Measurements from ENCODE around the gene SHKBP1. TPM values are rescaled to one million over a fixed set of nuclear protein-coding genes. Genes with fewer than 3 reads are reported as not detected.
A peak's percentile ranks its signal among the peaks of the same experiment; 100 is the strongest.

SHKBP1 gene
- total RNA-seq, 1 donor from 2014 or later = 65.3 TPM

- H3K9me3 Mint-ChIP-seq = no peaks in the 10 kb centered on the region
- H3K27ac Mint-ChIP-seq = no peak overlapping the region
- no peak for TF ChIP-seq CTCF (IDR thresholded peaks at IDR 0.05; ENCODE audit: unreplicated experiment)
- H3K4me1 Mint-ChIP-seq = peaks cover 17% of the 10 kb centered on the region
- H3K27me3 Mint-ChIP-seq (ENCODE audit: low read depth) = peaks cover 7% of the 10 kb centered on the region
- DNase-seq (ENCODE audit: low spot score in 2 of 2, unreplicated experiment in 2 of 2) = no peak
- H3K36me3 Mint-ChIP-seq = no peaks in the 10 kb centered on the region
- H3K4me3 Mint-ChIP-seq = no peak overlapping the region
Measured at GRCh38 chr19:40638327-40638726, 61.7 kb downstream of the SHKBP1 start.

GRCh38 chr19:40639638-40639982 lies 62.9 kb downstream of the SHKBP1 start:
- no peak for TF ChIP-seq CTCF (IDR thresholded peaks at IDR 0.05; ENCODE audit: unreplicated experiment)
- no peak overlapping the region for H3K4me3 Mint-ChIP-seq
- DNase-seq (ENCODE audit: low spot score in 2 of 2, unreplicated experiment in 2 of 2) = no peak
- H3K9me3 Mint-ChIP-seq = no peaks in the 10 kb centered on the region
- peaks cover under 1% of the 10 kb centered on the region for H3K27me3 Mint-ChIP-seq (ENCODE audit: low read depth)
- H3K36me3 Mint-ChIP-seq = no peaks in the 10 kb centered on the region
- peaks cover 13% of the 10 kb centered on the region for H3K4me1 Mint-ChIP-seq
- H3K27ac Mint-ChIP-seq = no peak overlapping the region

- H3K36me3 Mint-ChIP-seq = no peaks in the 10 kb centered on the region
Measured at GRCh38 chr19:40640744-40641143, 64.1 kb downstream of the SHKBP1 start.

More at GRCh38 chr19:40640744-40641143, 64.1 kb downstream of the SHKBP1 start:
- H3K4me1 Mint-ChIP-seq = peaks cover 14% of the 10 kb centered on the region
- DNase-seq (ENCODE audit: low spot score in 2 of 2, unreplicated experiment in 2 of 2) = no peak
- H3K4me3 Mint-ChIP-seq = peak overlapping the region; percentile 30
- H3K9me3 Mint-ChIP-seq = no peaks in the 10 kb centered on the region
- no peak for TF ChIP-seq CTCF (IDR thresholded peaks at IDR 0.05; ENCODE audit: unreplicated experiment)
- H3K27me3 Mint-ChIP-seq (ENCODE audit: low read depth) = no peaks in the 10 kb centered on the region
- peak overlapping the region; percentile 83 for H3K27ac Mint-ChIP-seq

Other genes with a start within 250 kb of the SHKBP1 start
- 15.3 to 17.8 TPM (median 16.3 TPM) in 3 replicates for gene C19orf47, start 228.5 kb upstream of the SHKBP1 start, total RNA-seq
- gene PLD3, start 228.2 kb upstream of the SHKBP1 start, total RNA-seq = 369 to 379 TPM (median 376 TPM) in 3 replicates
- gene HIPK4, start 186.7 kb upstream of the SHKBP1 start, total RNA-seq = 0.20 to 0.32 TPM (median 0.31 TPM) in 3 replicates
- gene PRX, start 163.5 kb upstream of the SHKBP1 start, total RNA-seq = 4.7 to 5.2 TPM (median 5.2 TPM) in 3 replicates
- 10.7 to 11.0 TPM (median 10.8 TPM) in 3 replicates for gene SERTAD1, start 150.9 kb upstream of the SHKBP1 start, total RNA-seq
- 70.0 to 75.5 TPM (median 70.5 TPM) in 3 replicates for gene SERTAD3, start 132.5 kb upstream of the SHKBP1 start, total RNA-seq
- gene BLVRB, start 111.1 kb upstream of the SHKBP1 start, total RNA-seq = 38.5 to 42.7 TPM (median 42.2 TPM) in 3 replicates
- gene SPTBN4, start 109.9 kb upstream of the SHKBP1 start, total RNA-seq = 1.5 to 3.4 TPM (median 1.7 TPM) in 3 replicates
- gene LTBP4, start 24.5 kb downstream of the SHKBP1 start, total RNA-seq = 341 to 364 TPM (median 344 TPM) in 3 replicates
- 35.0 to 42.5 TPM (median 39.2 TPM) in 3 replicates for gene NUMBL, start 113.8 kb downstream of the SHKBP1 start, total RNA-seq
- 45.9 to 58.3 TPM (median 54.8 TPM) in 3 replicates for gene COQ8B, start 140.0 kb downstream of the SHKBP1 start, total RNA-seq
- gene ITPKC, start 140.2 kb downstream of the SHKBP1 start, total RNA-seq = 26.2 to 28.3 TPM (median 27.0 TPM) in 3 replicates
- 14.2 to 18.4 TPM (median 15.0 TPM) in 3 replicates for gene ACTMAP, start 173.6 kb downstream of the SHKBP1 start, total RNA-seq
- gene SNRPA, start 174.3 kb downstream of the SHKBP1 start, total RNA-seq = 109 to 121 TPM (median 111 TPM) in 3 replicates
- 1.2 to 2.7 TPM (median 1.4 TPM) in 3 replicates for gene MIA, start 198.6 kb downstream of the SHKBP1 start, total RNA-seq
- gene RAB4B, start 201.4 kb downstream of the SHKBP1 start, total RNA-seq = 13.2 to 15.8 TPM (median 14.5 TPM) in 3 replicates
- gene EGLN2, start 222.3 kb downstream of the SHKBP1 start, total RNA-seq = 107 to 109 TPM (median 108 TPM) in 3 replicates